Measurements from ENCODE around the gene USP46. TPM values are rescaled to one million over a fixed set of nuclear protein-coding genes. Genes with fewer than 3 reads are reported as not detected.
A peak's percentile ranks its signal among the peaks of the same experiment; 100 is the strongest.

The USP46 gene
- total and polyA plus RNA-seq, 2 of the 13 experiments (the other 11 are each of a cell fraction or from before 2014, with no cell fraction given) = 4.7 to 17.4 TPM

- TF ChIP-seq, protein P1, sequence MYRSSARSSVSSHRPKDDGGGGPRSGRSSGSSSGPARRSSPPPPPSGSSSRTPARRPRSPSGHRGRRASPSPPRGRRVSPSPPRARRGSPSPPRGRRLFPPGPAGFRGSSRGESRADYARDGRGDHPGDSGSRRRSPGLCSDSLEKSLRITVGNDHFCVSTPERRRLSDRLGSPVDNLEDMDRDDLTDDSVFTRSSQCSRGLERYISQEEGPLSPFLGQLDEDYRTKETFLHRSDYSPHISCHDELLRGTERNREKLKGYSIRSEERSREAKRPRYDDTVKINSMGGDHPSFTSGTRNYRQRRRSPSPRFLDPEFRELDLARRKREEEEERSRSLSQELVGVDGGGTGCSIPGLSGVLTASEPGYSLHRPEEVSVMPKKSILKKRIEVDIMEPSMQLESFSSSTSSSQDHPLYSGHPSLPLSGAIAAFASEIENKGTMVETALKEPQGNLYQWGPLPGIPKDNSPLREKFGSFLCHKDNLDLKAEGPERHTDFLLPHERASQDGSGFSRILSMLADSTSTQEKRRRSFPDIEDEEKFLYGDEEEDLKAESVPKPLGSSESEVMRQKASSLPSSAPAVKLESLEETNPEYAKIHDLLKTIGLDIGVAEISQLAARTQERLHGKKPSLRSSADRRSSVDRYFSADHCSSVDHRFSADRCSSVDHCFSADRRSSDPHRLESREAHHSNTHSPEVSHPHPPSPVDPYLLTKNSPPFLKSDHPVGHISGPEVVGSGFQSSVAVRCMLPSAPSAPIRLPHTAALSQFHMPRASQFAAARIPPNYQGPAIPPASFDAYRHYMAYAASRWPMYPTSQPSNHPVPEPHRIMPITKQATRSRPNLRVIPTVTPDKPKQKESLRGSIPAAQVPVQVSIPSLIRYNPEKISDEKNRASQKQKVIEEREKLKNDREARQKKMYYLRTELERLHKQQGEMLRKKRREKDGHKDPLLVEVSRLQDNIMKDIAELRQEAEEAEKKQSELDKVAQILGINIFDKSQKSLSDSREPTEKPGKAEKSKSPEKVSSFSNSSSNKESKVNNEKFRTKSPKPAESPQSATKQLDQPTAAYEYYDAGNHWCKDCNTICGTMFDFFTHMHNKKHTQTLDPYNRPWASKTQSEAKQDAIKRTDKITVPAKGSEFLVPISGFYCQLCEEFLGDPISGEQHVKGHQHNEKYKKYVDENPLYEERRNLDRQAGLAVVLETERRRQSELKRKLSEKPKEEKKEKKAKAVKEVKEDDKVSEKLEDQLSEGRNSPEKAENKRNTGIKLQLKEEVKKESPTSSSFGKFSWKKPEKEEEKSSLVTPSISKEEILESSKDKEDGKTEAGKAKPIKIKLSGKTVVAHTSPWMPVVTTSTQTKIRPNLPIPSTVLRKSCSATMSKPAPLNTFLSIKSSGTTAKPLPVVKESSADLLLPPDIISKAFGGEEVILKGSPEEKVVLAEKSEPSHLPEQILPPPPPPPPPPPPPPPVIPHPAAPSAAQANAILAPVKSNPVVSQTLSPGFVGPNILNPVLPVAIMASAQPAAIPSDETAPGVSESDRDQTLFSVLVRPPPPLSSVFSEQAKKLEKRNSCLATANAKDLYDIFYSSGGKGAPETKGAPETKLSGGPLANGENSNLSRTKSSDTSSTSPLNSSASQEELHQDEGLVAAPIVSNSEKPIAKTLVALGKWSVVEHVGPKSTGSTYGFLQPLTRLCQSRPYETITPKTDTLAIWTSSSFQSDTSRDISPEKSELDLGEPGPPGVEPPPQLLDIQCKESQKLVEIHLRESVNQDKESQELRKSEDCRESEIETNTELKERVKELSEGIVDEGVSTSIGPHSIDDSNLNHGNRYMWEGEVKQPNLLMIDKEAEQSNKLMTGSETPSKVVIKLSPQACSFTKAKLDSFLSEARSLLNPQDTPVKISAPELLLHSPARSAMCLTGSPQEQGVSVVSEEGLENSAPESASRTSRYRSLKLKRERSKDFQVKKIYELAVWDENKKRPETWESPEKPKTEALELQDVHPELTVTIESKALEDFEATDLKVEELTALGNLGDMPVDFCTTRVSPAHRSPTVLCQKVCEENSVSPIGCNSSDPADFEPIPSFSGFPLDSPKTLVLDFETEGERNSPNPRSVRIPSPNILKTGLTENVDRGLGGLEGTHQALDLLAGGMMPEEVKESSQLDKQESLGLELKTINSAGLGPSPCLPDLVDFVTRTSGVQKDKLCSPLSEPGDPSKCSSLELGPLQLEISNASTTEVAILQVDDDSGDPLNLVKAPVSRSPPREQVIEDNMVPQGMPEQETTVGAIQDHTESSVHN (CRISPR knock-in tag; IDR thresholded peaks at IDR 0.05) = no peak
- TF ChIP-seq ZSCAN20 (CRISPR knock-in tag; IDR thresholded peaks at IDR 0.05; ENCODE audit: borderline replicate concordance) (no peak), TSC22D2 (CRISPR knock-in tag; IDR thresholded peaks at IDR 0.05; ENCODE audit: borderline replicate concordance) (no peak), KDM3A (CRISPR knock-in tag; IDR thresholded peaks at IDR 0.05; ENCODE audit: low read depth) (no peak), NCOR1 (IDR thresholded peaks at IDR 0.05; ENCODE audit: borderline replicate concordance, low read length) (no peak), PRDM10 (CRISPR knock-in tag; IDR thresholded peaks at IDR 0.05; ENCODE audit: low read depth) (no peak), SP5 (CRISPR knock-in tag; IDR thresholded peaks at IDR 0.05; ENCODE audit: borderline replicate concordance, low read depth) (no peak), ELK4 (CRISPR knock-in tag; IDR thresholded peaks at IDR 0.05; ENCODE audit: borderline replicate concordance) (no peak), CEBPB (IDR thresholded peaks at IDR 0.05; ENCODE audit: borderline replicate concordance, low read depth, low read length) (no peak), MAFG (CRISPR knock-in tag; IDR thresholded peaks at IDR 0.05) (no peak), HDAC6 (IDR thresholded peaks at IDR 0.05; ENCODE audit: low read depth, low read length) (no peak), IRF2 (CRISPR knock-in tag; IDR thresholded peaks at IDR 0.05) (no peak), FOXO1 (CRISPR knock-in tag; IDR thresholded peaks at IDR 0.05) (0 out of 2 replicates have a peak, but pooled peaks have one; percentile 12), ZNF367 (CRISPR knock-in tag; IDR thresholded peaks at IDR 0.05; ENCODE audit: borderline replicate concordance) (no peak), YY1 (IDR thresholded peaks at IDR 0.05; ENCODE audit: insufficient read depth, insufficient replicate concordance, low read depth, low read length) (peak; percentile 81), MXI1 (IDR thresholded peaks at IDR 0.05; ENCODE audit: borderline replicate concordance, low read depth, low read length) (no peak; the same call in 2 of the 3 replicates)
Measured at GRCh38 chr4:52659001-52659721, at the start of gene USP46 (continued).

All from HepG2 (cell line).